GM12864 (cell line): ENCODE measurements around the gene NPHS2.
A peak's percentile ranks its signal among the peaks of the same experiment; 100 is the strongest.

Experiments
- DNase-seq: peaks from one replicate; pipeline ENCODE4 v3.0.0-alpha.2; 2011; ENCODE audit warnings: low read depth
- H3K4me3 ChIP-seq: 2 replicates; pipeline ENCODE4 v1.5.1; 2011; ENCODE audit warnings: mild to moderate bottlenecking, low read depth, low read length, control low read depth
- TF ChIP-seq, protein P1 (sequence below): IDR thresholded peaks from 2 replicates; pipeline ENCODE4 v1.5.1; 2011; ENCODE audit warnings: low read depth, mild to moderate bottlenecking, moderate library complexity, low read length, control low read depth, inconsistent platforms; ENCODE audit errors: missing control alignments

NPHS2 gene

DNA sequence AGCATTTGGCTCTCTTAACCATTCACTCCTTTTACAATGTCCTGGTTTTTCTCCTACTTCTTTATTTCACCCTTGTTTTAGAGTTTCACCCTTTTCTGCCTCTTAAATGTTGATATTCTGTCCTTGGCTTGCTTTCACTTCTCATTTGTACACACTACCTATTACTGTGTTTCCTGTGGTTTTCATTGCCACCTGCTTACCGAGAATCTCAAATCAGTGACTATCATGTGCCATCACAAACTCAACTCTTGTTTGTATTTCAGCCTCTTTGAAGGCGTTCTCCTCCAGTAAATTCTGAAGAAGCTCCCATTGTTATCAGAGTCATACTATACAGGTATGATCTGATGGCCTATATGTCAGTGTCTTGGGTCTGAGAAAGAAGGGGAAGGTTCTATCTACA is 65.7 kb downstream of the NPHS2 start:
- TF ChIP-seq, protein P1, sequence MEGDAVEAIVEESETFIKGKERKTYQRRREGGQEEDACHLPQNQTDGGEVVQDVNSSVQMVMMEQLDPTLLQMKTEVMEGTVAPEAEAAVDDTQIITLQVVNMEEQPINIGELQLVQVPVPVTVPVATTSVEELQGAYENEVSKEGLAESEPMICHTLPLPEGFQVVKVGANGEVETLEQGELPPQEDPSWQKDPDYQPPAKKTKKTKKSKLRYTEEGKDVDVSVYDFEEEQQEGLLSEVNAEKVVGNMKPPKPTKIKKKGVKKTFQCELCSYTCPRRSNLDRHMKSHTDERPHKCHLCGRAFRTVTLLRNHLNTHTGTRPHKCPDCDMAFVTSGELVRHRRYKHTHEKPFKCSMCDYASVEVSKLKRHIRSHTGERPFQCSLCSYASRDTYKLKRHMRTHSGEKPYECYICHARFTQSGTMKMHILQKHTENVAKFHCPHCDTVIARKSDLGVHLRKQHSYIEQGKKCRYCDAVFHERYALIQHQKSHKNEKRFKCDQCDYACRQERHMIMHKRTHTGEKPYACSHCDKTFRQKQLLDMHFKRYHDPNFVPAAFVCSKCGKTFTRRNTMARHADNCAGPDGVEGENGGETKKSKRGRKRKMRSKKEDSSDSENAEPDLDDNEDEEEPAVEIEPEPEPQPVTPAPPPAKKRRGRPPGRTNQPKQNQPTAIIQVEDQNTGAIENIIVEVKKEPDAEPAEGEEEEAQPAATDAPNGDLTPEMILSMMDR: no peak
- H3K4me3 ChIP-seq: no peak overlapping the region
- peak; percentile 22 for DNase-seq

DNA sequence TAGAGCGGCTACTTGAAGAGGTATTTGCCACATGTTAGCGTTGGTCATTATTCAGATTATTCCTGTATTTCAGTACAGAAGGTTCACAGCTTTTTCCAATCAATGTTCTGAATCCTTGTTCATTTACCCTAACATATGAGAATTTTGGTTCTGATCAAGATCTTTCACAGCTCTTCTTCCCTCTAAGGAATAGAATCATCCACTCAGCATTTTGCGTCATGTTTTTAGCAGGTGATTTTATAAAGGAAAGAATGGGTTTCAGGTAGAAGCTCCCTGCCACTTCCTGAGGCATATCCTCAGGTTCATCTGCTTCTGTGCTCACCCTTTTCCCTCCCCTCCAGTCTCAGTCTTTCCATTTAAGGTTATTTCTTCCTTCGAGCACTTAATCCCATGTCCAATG is 66.4 kb downstream of the NPHS2 start:
- no peak overlapping the region for H3K4me3 ChIP-seq
- no peak for DNase-seq
- TF ChIP-seq, protein P1: no peak

DNA sequence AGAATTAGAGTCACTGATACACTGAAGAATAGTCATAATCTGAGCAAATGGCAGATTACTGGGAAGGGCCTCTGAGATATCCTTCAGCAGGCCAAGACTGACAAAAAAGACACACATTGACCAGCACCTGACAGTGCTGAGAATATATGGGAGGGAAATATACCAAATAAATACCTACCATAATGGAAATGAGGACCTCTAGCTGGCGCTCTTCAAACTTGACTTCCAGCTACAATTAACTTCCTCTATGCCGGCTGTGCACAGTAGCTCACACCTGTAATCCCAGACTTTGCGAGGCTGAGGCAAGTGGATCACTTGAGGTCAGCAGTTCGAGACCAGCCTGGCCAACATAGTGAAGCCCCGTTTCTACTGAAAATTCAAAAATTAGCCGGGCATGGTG is 69.5 kb downstream of the NPHS2 start:
- no peak for DNase-seq

More for the DNA sequence above, 69.5 kb downstream of the NPHS2 start:
- TF ChIP-seq, protein P1: no peak
- no peak overlapping the region for H3K4me3 ChIP-seq
